IMR-90 (cell line): ENCODE data around the gene CD68. TPM values are rescaled to one million over a fixed set of nuclear protein-coding genes. Genes with fewer than 3 reads are reported as not detected.
A peak's percentile ranks its signal among the peaks of the same experiment; 100 is the strongest.

Source experiments
- ATAC-seq: fragments of 200-7000 bp; cut with Tn5 transposase; 2 replicates; pipeline ENCODE4 v1.9.1; 2020; ENCODE audit warnings: low read depth, mild to moderate bottlenecking, moderate library complexity
- BruUV-seq: library from RNA; stranded (reverse); fragments of 400-500 nt; replicated peaks from 2 replicates; lab custom pipeline; 2021; lab: Mats Ljungman, UMichigan
- CTCF ChIA-PET: fragments of 300-600 bp; formaldehyde crosslinking; extraction: SDS; loops from one replicate; lab custom pipeline; 2021; ENCODE audit warnings: antibody characterized with exemption; lab: Yijun Ruan, JAX
- POLR2A ChIA-PET: fragments of 300-600 bp; sonication (Branson Sonifier 250); formaldehyde crosslinking; loops from one replicate; lab custom pipeline; 2022; ENCODE audit warnings: antibody characterized with exemption; ENCODE audit not compliant: unreplicated experiment; lab: Charles Lee
- DNase-seq: peaks from one replicate; pipeline ENCODE4 v3.0.0; 2013
- H2AFZ ChIP-seq: replicated peaks from 2 replicates; pipeline ENCODE3; 2013; ENCODE audit warnings: low read length, mild to moderate bottlenecking; ENCODE audit not compliant: poor library complexity
- H2AK5ac ChIP-seq: 2 replicates; pipeline ENCODE4 v1.6.1; 2013; ENCODE audit warnings: low read depth, low read length, inconsistent platforms
- H2AK9ac ChIP-seq: replicated peaks from 2 replicates; pipeline ENCODE3; 2013; ENCODE audit warnings: mild to moderate bottlenecking, low read depth, low read length, moderate library complexity; ENCODE audit not compliant: poor library complexity
- H2BK120ac ChIP-seq: 2 replicates; pipeline ENCODE4 v1.6.1; 2013; ENCODE audit warnings: low read depth, low read length, inconsistent platforms
- H2BK15ac ChIP-seq: 3 replicates; pipeline ENCODE4 v1.6.1; 2013; ENCODE audit warnings: low read depth, low read length, inconsistent platforms
- H2BK20ac ChIP-seq: 2 replicates; pipeline ENCODE4 v1.6.1; 2013; ENCODE audit warnings: low read depth, mild to moderate bottlenecking, inconsistent platforms, low read length, moderate library complexity
- H2BK5ac ChIP-seq: 2 replicates; pipeline ENCODE4 v1.6.1; 2013; ENCODE audit warnings: mild to moderate bottlenecking, low read depth, low read length, inconsistent platforms; ENCODE audit not compliant: poor library complexity, severe bottlenecking
- H3K14ac ChIP-seq: replicated peaks from 2 replicates; pipeline ENCODE4 v1.6.1; 2013; ENCODE audit warnings: low read depth, low read length, inconsistent platforms
- H3K18ac ChIP-seq: 2 replicates; pipeline ENCODE4 v1.6.1; 2013; ENCODE audit warnings: low read depth, low read length, control low read depth
- H3K23ac ChIP-seq: 2 replicates; pipeline ENCODE4 v1.6.1; 2013; ENCODE audit warnings: low read depth, low read length, inconsistent platforms
- H3K27ac ChIP-seq: 2 replicates; pipeline ENCODE4 v1.5.1; 2013; ENCODE audit warnings: mild to moderate bottlenecking, control low read depth, low read length; ENCODE audit not compliant: insufficient read depth
- H3K27me3 ChIP-seq: 2 replicates; pipeline ENCODE4 v1.6.1; 2013; ENCODE audit warnings: low read length; ENCODE audit not compliant: control insufficient read depth, insufficient read depth
- H3K36me3 ChIP-seq: 2 replicates; pipeline ENCODE4 v1.6.1; 2013; ENCODE audit warnings: low read length, mixed read lengths; ENCODE audit not compliant: control insufficient read depth, insufficient read depth
- H3K4ac ChIP-seq: 2 replicates; pipeline ENCODE4 v1.6.1; 2013; ENCODE audit warnings: low read depth, low read length, inconsistent platforms
- H3K4me1 ChIP-seq: 2 replicates; pipeline ENCODE4 v1.6.1; 2013; ENCODE audit warnings: low read length, mixed read lengths; ENCODE audit not compliant: control insufficient read depth, insufficient read depth
- H3K4me2 ChIP-seq: 2 replicates; pipeline ENCODE4 v1.6.1; 2013; ENCODE audit warnings: low read depth, mild to moderate bottlenecking, control low read depth, low read length, moderate library complexity
- H3K4me3 ChIP-seq: 2 replicates; pipeline ENCODE4 v1.5.1; 2013; ENCODE audit warnings: low read depth, mild to moderate bottlenecking, control low read depth, low read length, moderate library complexity; ENCODE audit not compliant: insufficient read depth
- H3K56ac ChIP-seq: 2 replicates; pipeline ENCODE4 v1.6.1; 2013; ENCODE audit warnings: low read length, inconsistent platforms; ENCODE audit not compliant: insufficient read depth; ENCODE audit errors: extremely low read depth
- H3K79me1 ChIP-seq, 2 experiments: 2 replicates each; pipeline ENCODE4 v1.6.1; 2013; ENCODE audit warnings: low read length in 2 of 2, inconsistent platforms in 1 of 2, low read depth in 1 of 2
- H3K9ac ChIP-seq: 2 replicates; pipeline ENCODE4 v1.6.1; 2013; ENCODE audit warnings: low read depth, low read length, control low read depth
- H3K9me1 ChIP-seq: 2 replicates; pipeline ENCODE4 v1.6.1; 2013; ENCODE audit warnings: low read length, inconsistent platforms; ENCODE audit not compliant: insufficient read depth
- H3K9me3 ChIP-seq: 2 replicates; pipeline ENCODE4 v1.6.1; 2013; ENCODE audit warnings: low read length; ENCODE audit not compliant: control insufficient read depth, insufficient read depth
- H4K20me1 ChIP-seq: 2 replicates; pipeline ENCODE4 v1.6.1; 2013; ENCODE audit warnings: low read length, inconsistent platforms; ENCODE audit not compliant: insufficient read depth
- H4K5ac ChIP-seq: 2 replicates; pipeline ENCODE4 v1.6.1; 2013; ENCODE audit warnings: mild to moderate bottlenecking, low read depth, low read length, control low read depth
- H4K8ac ChIP-seq, 2 experiments: 2 replicates each; pipeline ENCODE4 v1.6.1; 2013; ENCODE audit warnings: low read depth in 2 of 2, low read length in 2 of 2, control low read depth in 1 of 2, inconsistent platforms in 1 of 2
- H4K91ac ChIP-seq: 2 replicates; pipeline ENCODE4 v1.6.1; 2013; ENCODE audit warnings: low read depth, low read length, inconsistent platforms; ENCODE audit not compliant: insufficient read depth
- MAFK ChIP-seq: IDR thresholded peaks from 2 replicates; pipeline ENCODE4 v1.6.1; 2012; ENCODE audit warnings: low read depth, low read length, improper control_type of control experiment
- MAZ ChIP-seq: IDR thresholded peaks from 2 replicates; pipeline ENCODE4 v1.6.1; 2012; ENCODE audit warnings: low read depth, mild to moderate bottlenecking, low read length, improper control_type of control experiment, moderate library complexity, borderline replicate concordance
- MXI1 ChIP-seq: IDR thresholded peaks from 2 replicates; pipeline ENCODE4 v1.6.1; 2012; ENCODE audit warnings: low read depth, mild to moderate bottlenecking, low read length, moderate library complexity, borderline replicate concordance
- POLR2A ChIP-seq: IDR thresholded peaks from 2 replicates; pipeline ENCODE4 v1.6.1; 2012; ENCODE audit warnings: mild to moderate bottlenecking, low read depth, low read length
- RAD21 ChIP-seq: IDR thresholded peaks from 2 replicates; pipeline ENCODE4 v1.6.1; 2012; ENCODE audit warnings: low read length, improper control_type of control experiment
- RFX5 ChIP-seq: IDR thresholded peaks from 2 replicates; pipeline ENCODE4 v1.8.0; 2012; ENCODE audit warnings: low read depth, mild to moderate bottlenecking, low read length, moderate library complexity
- WGBS, 2 experiments: methylation state at CpG; one replicate each; pipeline versions ENCODE4 v1.1.5 to v1.1.7; 2013; ENCODE audit warnings: missing lambda C conversion rate in 2 of 2; ENCODE audit not compliant: insufficient read length in 1 of 2; ENCODE audit errors: extremely low coverage in 2 of 2; 5-methylcytosine and 5-hydroxymethylcytosine counted together
- dilution Hi-C: fragments of 300-500 bp; cut with HindIII; formaldehyde crosslinking; loops from one replicate; pipeline ENCODE4 v1.14.3; 2018; ENCODE audit warnings: low sequenced_read_pairs; ENCODE audit not compliant: unreplicated experiment
- in situ Hi-C: fragments of 300-500 bp; cut with MboI; formaldehyde crosslinking; loops from 3 replicates; pipeline ENCODE4 v1.14.3; 2019; ENCODE audit warnings: low sequenced_read_pairs, inconsistent platforms, mixed read lengths
- intact Hi-C: fragments of 100-400 bp; cut with micrococcal nuclease; formaldehyde crosslinking; loops from 2 replicates; pipeline ENCODE4 v1.10.0; 2022
- polyA plus RNA-seq, 3 experiments: library from polyadenylated mRNA; depleted of rRNA; stranded (reverse); fragments of >200 nt; gene quantifications; 2 replicates each; pipeline ENCODE4 v1.2.3, GENCODE V29; 2012; ENCODE audit warnings: low replicate concordance in 1 of 3
- total RNA-seq: library from RNA; depleted of rRNA; stranded (reverse); fragments of >200 nt; gene quantifications from 2 replicates; pipeline ENCODE4 v1.2.3, GENCODE V29; 2012

The CD68 gene
- total and polyA plus RNA-seq, 2 of the 4 experiments (the other 2 are of a cell fraction) = 16.0 to 43.1 TPM

GRCh38 chr17:7575481-7575883 is 4.0 kb upstream of the CD68 start:
- H4K91ac ChIP-seq = no peak overlapping the region
- H3K9ac ChIP-seq = peak overlapping the region; percentile 25; the same call in 1 of the 2 replicates
- peaks cover 64% of the 10 kb centered on the region for H3K36me3 ChIP-seq
- intact Hi-C loops (no loop called here), dilution Hi-C loops (no loop called here), in situ Hi-C loops (no loop called here)
- no peak overlapping the region for H3K27ac ChIP-seq
- BruUV-seq = no TSS peak
- peak overlapping the region; percentile 13; the same call in 1 of the 2 replicates for H3K14ac ChIP-seq
- peak overlapping the region; percentile 83; the same call in 1 of the 2 replicates for H3K4me2 ChIP-seq
- H3K4ac ChIP-seq = no peak overlapping the region
- H2BK5ac ChIP-seq = no peak overlapping the region
- H2BK120ac ChIP-seq = no peak overlapping the region
- H2AK9ac ChIP-seq = no peak overlapping the region
- H3K4me3 ChIP-seq = no peak overlapping the region
- H3K9me3 ChIP-seq = no peaks in the 10 kb centered on the region
- TF ChIP-seq RAD21 (no peak), MXI1 (no peak), MAFK (no peak), POLR2A (0 out of 2 replicates have a peak, but pooled peaks have one; percentile 30), MAZ (no peak), RFX5 (no peak)
- peak overlapping the region; percentile 74 for H3K23ac ChIP-seq
- no peaks in the 10 kb centered on the region for H3K27me3 ChIP-seq
- no peak overlapping the region for H2BK20ac ChIP-seq
- peaks cover 18% of the 10 kb centered on the region for H3K9me1 ChIP-seq
- no CpG with 5 or more reads among the region's 1 CpG for WGBS, 2 experiments
- H3K18ac ChIP-seq = no peak overlapping the region
- H4K5ac ChIP-seq = no peak overlapping the region
- no peak overlapping the region for H4K8ac ChIP-seq
- H4K20me1 ChIP-seq = peaks cover 70% of the 10 kb centered on the region
- peaks cover 20% of the 10 kb centered on the region for H3K4me1 ChIP-seq
- DNase-seq = no peak
- H3K79me1 ChIP-seq = peaks cover 12 to 71% of the 10 kb centered on the region in 2 experiments
- H2BK15ac ChIP-seq = no peak overlapping the region
- H2AFZ ChIP-seq = no peak overlapping the region
- ChIA-PET CTCF (interaction anchor here (0.6 to 2.2 kb wide), 3 partner anchors 14 to 67 kb away, joined by 4 to 9 read pairs (median 5); no protein-coding TSS in a partner anchor), POLR2A (interaction anchor here (0.8 kb wide), 1 partner anchor 9 kb away, joined by 3 read pairs; the partner anchor contains the start of gene MPDU1)
- ATAC-seq = no peak
- 0 out of 2 replicates have a peak overlapping the region, but pooled peaks have one; percentile 11 for H3K56ac ChIP-seq
- H2AK5ac ChIP-seq = no peak overlapping the region
